GM12874 (cell line): ENCODE results near the gene MTRF1.

Experiments
- TF ChIP-seq, protein P1 (sequence below): IDR thresholded peaks from 2 replicates; pipeline ENCODE4 v1.5.1; 2011; ENCODE audit warnings: low read depth, mild to moderate bottlenecking, control low read depth, low read length, moderate library complexity; ENCODE audit not compliant: insufficient read depth

The MTRF1 gene

GRCh38 chr13:41306271-41307145 lies 43.1 kb upstream of the MTRF1 start:
- TF ChIP-seq, protein P1, sequence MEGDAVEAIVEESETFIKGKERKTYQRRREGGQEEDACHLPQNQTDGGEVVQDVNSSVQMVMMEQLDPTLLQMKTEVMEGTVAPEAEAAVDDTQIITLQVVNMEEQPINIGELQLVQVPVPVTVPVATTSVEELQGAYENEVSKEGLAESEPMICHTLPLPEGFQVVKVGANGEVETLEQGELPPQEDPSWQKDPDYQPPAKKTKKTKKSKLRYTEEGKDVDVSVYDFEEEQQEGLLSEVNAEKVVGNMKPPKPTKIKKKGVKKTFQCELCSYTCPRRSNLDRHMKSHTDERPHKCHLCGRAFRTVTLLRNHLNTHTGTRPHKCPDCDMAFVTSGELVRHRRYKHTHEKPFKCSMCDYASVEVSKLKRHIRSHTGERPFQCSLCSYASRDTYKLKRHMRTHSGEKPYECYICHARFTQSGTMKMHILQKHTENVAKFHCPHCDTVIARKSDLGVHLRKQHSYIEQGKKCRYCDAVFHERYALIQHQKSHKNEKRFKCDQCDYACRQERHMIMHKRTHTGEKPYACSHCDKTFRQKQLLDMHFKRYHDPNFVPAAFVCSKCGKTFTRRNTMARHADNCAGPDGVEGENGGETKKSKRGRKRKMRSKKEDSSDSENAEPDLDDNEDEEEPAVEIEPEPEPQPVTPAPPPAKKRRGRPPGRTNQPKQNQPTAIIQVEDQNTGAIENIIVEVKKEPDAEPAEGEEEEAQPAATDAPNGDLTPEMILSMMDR: no peak

DNA sequence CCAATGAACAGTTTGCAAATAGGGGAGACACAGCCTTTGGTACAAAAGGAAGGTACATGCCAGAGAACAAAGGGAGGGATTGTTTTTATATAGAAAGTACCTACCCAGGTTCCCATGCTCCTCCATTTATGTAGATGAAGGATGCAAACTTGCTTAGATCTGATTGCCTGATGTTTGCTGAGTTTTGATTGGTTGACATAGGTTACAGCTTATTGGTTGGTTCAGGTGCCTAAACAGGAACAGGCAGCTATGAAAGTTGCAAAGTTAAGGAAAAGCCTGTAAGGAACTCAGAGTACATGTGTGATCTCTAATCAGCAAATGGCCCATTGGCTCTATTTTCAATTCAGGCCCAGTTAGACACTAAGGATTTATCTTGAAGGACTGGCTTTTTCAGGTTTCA lies 41.2 kb upstream of the MTRF1 start:
- TF ChIP-seq, protein P1: no peak

- TF ChIP-seq, protein P1: no peak
Observed at GRCh38 chr13:41302743-41303142, 39.4 kb upstream of the MTRF1 start.

DNA sequence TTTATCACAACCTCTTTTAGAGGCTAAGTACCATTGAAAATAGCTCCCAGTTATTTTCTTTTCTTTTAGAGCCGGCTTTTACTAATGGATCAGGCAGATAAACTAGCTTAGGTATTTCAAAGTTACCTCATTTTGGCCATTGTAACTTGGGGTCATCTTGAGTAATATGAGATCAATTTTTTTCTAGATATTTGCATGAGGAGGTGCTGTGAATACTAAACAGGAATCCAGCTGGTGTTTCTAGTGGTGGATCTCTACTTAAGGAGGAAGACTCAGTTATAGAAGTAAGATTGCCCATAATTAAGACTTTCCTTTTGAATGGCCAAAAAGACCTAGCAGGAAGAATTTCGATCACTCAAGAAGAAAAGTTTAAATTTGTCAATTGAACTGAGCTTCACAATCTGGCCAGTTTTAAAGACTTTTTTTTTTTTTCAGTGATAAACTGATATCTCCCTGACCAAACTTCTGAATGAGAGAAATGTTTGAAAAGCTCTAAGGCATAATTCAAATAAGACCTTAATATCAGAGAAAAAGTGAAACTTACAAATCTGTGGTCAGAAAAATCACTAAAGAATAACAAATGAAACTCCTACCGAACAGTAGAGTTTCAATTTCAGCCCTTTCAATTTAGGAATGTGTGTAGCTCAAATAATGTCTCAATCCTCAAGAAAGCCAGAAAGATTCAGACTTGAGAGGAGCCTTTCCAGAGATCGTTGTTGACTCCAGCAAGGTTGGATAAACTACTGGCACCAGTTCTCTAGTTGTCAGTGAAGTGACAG lies 36.1 kb upstream of the MTRF1 start:
- TF ChIP-seq, protein P1: no peak

DNA sequence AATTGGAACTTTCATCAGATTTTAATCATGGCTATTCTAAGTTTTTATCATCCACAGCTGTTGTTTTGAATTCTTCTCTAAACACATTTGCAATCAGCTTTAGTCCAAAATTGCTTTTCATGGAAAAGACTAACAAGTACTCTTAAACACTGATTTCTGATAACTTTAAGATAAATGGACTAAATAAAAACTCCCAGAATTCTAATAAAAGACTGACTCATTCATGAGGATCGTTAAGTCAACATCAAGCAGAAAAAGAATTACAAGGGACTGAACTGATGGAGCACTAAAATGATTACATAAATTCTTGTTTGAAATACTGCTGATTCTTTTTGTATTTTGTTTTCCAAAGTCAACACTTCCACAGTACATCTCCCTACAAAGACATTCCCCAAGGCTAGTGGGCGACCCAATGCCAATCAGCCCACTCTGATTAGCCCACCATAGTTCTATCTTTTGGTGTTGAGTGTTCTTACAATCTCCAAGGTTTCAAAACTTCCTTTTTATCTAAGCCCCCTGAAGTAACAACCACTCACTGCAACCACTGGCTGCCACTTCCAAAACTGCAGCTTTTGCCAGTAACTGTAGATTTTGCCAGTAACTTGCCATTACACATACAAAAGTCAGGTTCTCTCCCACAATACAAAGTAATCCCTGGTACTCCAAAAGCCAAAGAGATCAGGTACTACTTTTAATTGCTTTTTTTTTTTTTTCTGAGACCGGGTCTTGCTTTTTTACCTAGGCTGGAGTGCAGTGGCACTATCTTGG lies 33.7 kb upstream of the MTRF1 start:
- TF ChIP-seq, protein P1: no peak

DNA sequence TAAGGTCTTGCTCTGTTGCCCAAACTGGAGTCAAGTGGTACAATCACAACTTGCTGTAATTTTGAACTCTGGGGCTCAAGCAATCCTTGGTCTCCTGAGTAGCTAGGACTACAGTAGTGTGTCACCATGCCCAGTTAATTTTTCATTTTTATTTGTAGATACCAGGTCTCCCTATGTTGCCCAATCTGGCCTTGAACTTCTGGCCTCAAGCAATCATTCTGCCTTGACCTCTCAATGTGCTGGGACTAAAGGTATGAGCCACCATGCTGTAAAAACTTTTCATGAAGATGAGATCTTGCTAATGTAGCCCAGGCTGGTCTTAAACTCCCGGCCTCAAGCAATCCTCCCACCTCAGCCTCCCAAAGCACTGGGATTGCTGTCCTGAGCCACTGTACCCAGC lies 32.6 kb upstream of the MTRF1 start:
- TF ChIP-seq, protein P1: no peak

- TF ChIP-seq, protein P1: no peak
Observed at GRCh38 chr13:41294914-41295313, 31.5 kb upstream of the MTRF1 start.
